H4 (cell line): ENCODE data around the gene MDH1B. TPM values are rescaled to one million over a fixed set of nuclear protein-coding genes. Genes with fewer than 3 reads are reported as not detected.
"Not testable (repeated sequence)": the region's sequence is repeated elsewhere in the genome, so short reads cannot be mapped to it uniquely, and the experiment has no call there.

ENCODE experiments used
- DNase-seq: peaks from one replicate; pipeline ENCODE4 v3.0.0-alpha.2; 2015; ENCODE audit warnings: low spot score
- total RNA-seq: library from RNA; depleted of rRNA; stranded (reverse); fragments of >200 nt; shearing (Covaris generic); gene quantifications from 2 replicates; pipeline ENCODE4 v1.2.3, GENCODE V29; 2014

Gene MDH1B
- total RNA-seq, 1 experiment from 2014 or later = 2.6 TPM

DNA sequence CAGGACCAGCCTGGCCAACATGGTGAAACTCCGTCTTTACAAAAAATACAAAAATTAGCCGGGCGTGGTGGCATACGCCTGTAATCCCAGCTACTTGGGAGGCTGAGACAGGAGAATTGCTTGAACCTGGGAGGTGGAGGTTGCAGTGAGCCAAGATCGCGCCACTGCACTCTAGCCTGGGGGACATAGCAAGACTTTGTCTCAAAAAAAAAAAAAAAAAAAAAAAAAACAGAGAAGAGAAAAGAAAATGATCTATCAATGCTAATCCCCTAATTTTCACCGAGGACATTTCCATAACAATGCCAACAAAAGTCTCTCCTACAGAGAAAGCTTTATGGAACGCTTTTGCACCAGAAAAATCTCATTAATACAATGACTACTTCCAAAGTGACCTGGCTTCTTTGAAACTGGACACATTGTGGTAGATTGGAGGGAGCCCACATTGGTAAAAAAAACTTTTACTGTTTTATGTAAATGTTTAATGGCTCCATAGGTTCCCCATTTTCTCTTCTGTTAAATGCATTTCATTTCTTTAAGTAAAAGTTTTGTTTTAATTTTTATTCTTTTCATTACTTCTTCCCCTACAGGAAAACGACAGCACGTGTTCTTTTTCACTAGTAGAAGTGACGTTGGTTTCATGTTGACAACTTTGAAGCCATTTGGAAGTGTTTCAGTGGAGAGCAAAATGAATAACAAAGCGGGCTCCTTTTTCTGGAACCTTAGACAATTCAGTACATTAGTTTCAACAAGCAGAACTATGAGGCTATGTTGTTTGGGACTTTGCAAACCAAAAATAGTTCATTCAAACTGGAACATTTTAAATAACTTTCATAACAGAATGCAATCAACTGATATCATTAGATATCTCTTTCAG lies 1.2 kb upstream of the MDH1B start:
- no peak for DNase-seq

DNA sequence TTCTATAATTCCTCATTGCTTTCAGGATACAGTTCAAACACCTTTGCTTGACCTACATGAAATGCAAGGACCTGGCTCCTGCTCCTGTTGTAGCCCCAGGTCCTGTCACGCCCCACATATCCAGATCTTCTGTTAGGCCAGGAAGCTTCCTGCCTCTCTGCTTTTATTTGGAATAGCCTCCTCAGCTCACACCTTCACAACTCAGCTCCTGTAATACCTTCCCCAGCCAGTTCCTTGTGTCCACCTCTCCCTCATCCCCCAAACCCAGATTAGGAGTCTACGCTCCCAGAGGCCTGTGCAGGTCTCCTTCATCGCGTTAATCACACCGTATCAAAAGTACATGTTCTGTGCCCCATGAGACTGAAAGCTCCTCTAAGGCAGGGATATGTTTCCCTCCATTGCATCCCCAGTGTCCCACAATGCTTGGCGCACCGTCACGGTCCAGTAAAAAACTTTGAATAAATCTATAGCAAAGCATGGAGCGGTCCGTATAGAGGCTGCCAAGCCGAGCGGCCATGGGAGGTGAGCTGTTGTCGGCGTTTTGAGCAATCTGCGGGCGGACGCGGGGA lies 371 bp downstream of the MDH1B start:
- peak; percentile 4 for DNase-seq

DNA sequence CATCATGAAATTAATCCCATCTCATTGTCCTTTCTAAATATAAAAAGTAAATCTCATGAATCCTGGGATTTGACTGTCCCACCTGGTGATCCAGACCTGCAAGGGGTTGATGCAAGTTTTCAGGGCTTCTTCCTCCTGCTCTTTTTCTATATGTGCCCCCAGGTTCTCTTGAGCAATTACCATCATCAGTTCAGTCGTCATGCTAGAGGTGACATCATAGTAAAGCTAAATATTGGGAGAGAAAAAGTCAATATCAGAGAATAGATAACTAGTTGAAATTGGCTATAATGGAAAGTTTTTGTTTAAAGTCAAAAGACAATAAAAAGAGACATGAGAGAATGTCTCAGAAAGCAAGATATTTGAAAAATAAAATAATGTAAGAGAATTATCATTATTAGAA lies 8.3 kb downstream of the MDH1B start:
- no peak for DNase-seq

DNA sequence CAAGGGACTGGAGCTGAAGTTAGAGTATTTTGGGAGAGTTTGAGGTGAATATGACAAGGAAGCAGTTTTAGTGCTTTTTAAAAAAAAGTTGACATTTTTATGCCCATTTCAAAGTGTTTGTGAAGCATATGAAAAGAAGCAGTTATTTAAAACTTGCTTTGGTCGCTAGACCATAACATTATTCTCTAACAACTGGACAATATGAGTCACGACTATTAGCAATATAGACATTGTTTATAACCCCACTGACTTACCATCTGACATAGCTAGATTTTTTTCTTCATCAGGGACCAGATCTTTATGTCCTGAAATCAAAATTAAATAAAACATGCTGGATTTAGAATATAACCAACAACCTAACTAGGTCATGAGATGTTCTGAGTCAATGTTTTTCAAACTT lies 24.3 kb downstream of the MDH1B start:
- no peak for DNase-seq

DNA sequence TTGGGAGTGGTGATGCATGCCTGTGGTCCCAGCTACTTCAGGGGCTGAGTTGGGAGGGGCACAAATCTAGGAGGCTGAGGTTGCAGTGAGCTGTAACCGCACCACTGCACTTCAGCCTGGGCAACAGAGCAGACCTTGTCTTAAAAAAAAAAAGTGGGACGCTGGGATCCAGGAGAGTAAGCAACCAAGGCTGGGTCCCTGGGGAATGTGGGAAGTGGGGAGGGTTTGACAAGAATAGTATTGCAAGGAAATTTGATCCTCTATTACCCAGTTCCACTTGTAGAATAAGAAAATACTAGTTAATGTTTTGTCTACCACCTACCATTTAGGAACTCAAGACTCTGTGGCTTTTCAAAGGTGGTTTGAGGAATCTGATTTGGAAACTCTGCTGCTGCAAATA lies 25.9 kb downstream of the MDH1B start:
- DNase-seq = no peak

DNA sequence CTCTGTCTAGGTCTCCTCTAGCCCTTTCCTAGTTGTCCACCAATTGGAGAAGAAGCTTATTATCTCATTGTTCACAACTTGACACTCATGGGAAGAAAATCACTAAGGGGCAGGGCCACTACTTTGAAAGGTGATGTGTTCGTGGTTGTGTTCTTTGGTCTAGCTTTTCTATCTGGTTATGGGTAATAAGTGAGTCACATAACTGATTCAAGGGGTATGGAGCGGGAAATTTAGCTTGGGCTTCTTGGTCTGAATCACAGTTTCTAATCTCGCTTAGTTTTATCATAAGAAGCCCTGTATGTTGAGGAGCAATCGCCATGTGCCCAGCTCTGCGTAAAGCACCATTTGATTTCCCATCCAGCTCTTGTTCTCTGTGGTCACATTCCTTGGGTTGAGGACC lies 28.2 kb downstream of the MDH1B start:
- no peak for DNase-seq

DNA sequence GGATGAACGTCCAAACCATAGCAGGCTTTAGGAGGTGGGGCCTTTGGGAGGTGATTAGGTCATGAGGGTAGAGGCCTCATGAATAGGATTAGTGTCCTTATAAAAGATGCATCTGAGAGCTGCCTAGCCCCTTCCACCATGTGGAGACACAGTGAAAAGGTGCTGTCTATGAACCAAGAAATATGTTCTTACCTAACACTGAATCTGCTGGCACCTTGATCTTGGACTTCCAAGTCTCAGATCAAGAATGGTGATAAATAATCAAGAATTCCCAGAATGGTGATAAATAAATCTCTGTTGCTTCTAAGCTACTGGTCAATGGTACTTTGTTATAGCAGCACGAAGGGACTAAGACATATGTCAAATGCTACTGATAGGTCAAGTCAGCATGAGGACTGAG lies 31.8 kb downstream of the MDH1B start:
- DNase-seq = no peak

DNA sequence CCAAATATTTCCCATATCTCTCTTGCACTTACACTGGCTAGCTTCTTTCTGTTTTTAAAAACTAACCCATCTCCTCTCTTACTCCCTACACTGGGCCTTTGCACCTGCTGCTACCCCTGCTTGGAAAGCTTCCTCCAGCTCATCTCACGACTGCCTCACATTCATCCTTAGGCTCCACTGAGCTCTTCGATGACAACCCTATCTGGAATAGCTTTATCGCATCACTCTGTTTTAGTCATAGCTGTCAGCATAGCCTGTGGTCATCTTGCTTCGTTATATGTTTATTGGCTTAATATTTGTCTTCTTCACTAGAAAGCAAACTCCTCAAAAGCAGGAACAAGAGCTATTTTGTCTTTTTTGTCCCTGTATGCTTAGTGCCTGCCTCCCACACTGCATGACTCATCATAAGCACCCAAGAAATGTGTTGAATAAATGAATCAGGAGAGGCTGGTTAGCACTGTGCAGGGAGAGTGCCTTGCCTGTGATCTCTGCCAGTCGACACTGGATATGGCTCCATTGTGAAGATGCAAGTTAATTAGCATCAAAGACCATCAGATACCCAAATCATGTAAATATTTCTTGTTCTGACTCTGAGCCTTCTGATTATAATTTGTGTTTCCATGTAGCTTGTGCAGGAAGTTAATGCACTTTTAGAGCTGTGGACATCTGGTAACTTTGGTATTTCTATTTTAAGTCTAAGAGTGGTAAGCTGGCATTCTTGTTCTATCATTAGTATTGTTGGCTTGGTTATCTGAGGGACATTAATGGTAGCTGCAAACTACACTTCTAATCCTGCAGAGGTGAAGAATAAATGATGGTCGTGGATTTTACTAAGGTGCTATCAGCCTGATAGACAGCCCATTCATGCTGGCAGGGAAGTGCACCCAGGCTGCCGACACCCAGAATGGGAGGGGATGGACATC lies 36.6 kb downstream of the MDH1B start:
- peak; percentile 11 for DNase-seq

DNA sequence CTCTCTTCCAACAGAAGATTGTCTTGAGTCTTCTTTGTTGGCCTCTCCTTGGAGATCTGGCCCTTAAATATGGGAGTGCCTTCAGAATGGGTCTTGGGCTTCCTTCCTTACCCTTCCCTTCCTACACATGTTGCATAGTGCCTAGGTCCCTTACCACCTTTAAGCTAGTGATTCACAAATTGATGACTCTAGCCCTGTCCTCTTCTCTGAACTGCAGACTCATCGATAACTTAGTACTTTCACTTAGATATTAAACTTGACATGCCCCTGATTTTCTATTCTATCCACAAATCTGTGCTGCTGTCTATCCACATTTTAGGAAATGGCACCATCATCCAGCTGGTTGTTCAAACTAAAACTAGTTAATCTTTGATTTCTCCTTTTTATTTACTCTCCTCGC lies 37.8 kb downstream of the MDH1B start:
- no peak for DNase-seq

DNA sequence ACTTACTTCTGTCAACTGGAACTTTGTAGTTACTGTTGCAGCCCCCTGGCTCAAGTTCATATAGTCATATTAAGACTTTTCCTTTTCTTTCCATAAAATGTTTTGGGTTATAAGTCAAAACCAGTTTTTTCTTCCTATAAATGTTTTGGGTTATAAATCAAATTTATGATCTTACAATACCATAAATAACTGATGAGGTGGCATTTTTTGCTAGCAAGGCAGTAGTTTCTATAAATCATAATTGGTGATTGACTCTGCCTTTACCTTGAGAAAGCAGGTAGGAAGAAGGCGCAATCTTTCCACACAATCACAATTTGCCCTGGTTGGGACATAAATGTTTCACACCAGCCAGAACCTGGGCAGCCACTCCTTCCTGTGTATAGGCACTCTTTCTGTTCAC lies 41.8 kb downstream of the MDH1B start:
- DNase-seq = no peak

DNA sequence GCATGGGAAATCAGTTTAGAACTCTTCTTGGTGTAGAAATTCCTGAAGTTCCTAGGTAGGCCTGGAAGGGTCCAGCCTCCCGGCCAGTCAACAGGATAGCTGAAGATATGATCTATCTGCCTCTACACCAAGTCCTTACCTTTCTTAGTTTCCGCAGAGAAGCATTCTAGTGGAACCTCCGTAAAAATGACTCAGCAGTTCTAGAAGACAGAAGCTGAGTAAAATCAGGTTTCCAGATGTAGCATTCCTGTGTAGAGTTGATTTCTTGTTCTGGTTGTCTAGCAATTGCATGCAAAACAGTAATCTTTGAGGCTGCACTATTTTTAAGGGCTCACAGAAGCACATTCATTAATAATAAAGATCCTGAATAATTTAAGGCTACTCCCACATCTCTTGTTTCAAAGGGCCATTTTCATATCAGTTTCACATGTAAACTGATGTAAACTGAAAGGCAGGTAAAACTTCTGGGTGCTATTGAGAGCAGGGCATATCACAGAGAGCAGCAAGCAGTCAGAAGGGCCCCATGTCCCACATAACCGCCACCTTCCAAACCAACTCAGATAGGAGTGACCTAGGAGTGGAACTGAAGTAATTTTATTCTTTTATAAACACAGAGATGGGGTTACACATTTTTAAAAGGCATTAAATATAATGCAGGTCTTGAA lies 43.7 kb downstream of the MDH1B start:
- no peak for DNase-seq

DNA sequence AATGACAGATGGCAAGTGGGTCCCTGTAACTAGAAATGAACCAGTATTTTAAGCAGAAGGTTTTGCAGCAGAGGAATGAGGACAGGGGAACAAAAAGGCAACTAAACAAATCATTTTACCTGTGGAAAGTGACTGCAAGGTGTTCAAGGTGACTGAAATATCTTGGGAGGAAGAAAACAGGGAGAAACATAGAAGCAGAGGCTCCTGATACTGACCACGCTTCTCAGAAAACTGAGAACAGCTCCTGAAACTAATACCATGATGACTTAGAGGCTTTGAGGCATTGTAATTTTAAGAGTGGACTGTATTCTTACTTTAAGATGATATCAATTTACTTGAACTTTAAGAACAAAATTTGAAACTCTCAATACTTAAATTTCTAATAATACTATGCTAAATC lies 46.8 kb downstream of the MDH1B start, which contains the start of gene DYTN:
Gene DYTN (minus strand): TSS at position 101 of the 400 bp plus-strand sequence. CDS start 117 bp downstream, outside the sequence.
- DNase-seq = no peak

DNA sequence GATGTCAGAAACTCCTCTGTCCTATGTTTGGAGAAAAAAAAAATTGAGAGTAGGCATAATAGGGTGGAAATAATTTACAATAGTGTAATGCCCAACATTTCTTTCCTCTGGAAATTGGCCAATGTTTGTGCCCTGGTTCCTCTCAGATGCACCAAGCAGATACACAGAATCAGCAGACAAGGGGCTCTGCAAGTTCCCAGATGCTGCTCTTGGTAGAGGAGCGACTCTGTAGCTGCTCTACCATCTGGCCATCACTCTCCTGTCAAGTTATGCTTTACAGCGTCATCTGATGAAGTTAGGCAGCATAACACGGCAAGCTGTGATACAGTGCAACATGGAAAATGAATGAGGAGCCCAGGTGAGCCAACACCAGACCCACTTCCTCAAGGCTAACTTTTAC lies 48.5 kb downstream of the MDH1B start:
- DNase-seq = no peak

DNA sequence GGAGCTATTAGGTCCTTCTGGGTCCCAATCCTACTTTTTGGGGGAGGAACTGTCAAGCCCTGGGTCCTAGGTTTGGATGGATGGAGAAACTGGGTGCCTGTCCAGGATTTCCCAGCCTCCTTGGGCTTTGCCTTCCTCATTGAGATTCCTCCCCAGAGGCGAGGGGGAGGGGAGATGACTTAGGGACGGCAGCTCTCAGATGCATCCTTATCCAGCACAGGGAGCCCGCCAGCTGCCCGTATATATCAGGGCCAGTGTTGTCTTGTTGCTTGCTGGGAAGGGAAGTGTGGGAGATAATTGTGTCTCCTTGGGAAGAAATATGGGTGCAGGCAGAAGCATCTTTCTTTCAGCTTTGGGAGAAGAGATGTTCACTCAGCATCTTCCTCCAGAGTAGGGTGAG lies 49.9 kb downstream of the MDH1B start:
- DNase-seq = not testable (repeated sequence)

DNA sequence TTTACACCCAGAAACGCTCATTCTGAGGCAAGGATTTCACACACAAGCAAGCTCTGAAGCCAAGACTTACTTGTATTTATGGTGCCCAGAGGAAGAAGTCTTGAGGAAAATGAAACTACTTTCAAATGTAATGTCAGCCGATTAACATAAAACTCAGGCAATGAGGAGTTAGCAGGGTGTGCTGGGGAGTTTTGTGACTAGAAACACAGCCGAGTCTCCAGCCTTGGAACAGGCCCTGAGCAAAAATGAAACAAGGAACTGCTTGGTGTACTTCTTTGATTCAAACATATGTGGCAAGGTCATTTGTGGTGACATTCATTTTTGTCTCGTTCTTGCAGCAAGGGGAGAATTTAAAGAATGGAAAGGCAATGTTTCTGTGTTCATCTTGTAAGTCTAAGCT lies 51.4 kb downstream of the MDH1B start:
- DNase-seq = no peak

DNA sequence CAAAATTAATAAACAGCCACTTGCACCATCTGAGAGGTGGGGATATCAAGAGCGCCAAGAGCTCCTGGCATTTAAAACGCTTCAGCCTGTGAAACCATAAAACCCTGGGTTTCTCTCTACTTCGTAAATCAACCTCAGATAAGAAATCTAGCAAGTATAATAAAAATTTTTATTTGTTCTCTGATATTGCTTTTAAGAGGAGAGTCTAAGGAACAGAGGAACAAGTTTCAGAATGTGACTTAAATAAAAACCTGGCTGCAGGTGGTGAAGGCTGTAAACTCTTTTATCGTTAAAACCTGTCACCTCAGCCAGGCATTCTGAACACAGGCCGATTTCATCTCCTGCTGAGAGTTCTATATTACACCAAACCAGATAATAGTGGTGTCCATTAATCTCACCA lies 56.8 kb downstream of the MDH1B start:
- no peak for DNase-seq

DNA sequence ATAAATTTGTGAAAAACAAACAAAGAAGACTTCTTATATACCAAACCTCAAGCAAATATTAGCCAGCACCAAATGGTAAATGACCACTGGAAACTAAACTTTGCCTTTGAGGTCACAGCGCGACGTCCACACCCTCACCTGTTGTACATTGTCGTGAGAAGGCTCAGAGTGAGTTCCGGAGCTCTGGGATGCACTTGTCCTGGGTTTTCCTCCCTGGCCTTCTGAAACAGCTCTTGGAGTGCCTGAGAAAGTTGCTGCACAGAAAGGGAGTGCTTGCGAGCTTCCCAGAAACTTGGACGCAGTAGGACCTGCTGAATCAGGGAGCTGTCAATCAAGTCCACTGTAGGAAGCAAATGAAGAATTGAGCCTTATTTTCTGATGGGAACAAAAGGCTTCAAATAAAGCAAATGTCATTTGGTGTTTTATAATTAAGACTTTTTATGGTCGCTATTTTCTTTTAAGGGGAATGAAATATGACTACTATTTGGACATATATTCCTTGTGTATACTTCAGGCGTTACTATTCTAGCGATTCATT lies 57.9 kb downstream of the MDH1B start:
- no peak for DNase-seq

DNA sequence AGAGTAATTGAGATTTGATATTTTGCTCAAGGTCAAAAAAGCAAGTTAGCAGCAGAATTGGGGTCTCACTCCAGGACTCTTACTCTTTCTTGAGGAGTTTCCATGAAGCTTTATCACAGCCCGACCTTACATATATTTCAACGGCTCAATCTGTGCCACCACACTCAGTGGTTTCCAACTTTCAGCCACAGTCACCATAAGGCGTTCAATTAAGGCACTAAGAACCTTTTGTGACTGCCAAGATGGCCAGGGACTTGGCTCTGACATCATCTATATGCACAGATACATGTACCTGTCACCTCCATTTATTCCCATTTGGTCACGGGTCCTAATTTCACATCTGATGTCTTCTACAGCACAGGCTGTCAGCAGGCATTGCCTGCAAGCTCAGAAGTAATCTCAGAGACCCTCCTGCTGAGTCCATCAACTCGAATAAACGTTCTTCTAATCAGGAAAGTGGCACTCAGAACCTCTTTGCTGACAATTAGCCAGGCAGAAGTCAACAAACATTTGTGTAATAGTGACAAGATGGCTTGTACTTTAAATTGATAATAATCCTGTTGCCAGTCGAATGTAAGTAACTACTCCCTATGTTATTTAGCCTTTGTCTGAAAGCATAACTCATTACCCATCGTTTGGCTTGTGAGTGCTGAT lies 63.0 kb downstream of the MDH1B start:
- DNase-seq = no peak

DNA sequence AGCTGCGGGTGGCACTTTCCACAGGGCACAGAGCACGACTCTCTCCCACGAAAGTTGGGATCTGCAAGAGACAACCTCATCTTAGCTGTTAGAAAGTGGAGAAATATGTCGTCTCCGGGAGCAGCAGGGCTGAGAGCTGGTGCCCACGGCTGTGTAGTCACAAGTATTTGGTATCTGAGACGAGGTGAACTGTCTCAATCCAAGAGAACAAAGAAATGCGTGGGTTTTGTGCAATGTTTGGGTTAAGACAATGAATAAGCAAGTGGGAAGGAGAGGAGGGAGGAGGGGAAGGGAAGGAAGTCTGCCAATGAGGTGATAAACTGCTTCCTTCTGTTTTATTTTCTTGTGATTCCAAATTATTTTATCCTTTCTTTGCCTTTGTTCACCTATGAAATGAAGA lies 65.0 kb downstream of the MDH1B start:
- DNase-seq = no peak

DNA sequence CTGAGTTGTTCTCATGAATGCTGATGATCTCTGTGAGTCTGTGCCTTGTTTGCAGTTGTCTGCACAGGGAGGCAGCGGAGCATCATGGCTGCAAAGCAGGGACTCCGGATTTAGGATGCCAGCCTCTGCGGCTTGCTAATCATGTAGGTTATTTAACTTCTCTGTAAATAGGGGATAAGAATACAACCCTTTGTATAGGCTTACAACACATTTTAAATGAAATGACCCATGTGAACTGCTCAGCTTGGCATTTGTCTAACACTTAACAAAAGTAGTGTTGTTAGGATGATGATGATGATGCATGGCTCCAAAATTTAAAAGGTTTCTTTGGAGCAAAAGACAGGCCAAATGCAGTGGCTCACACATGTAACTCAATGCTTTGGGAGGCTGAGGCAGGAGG lies 66.3 kb downstream of the MDH1B start:
- DNase-seq = no peak

DNA sequence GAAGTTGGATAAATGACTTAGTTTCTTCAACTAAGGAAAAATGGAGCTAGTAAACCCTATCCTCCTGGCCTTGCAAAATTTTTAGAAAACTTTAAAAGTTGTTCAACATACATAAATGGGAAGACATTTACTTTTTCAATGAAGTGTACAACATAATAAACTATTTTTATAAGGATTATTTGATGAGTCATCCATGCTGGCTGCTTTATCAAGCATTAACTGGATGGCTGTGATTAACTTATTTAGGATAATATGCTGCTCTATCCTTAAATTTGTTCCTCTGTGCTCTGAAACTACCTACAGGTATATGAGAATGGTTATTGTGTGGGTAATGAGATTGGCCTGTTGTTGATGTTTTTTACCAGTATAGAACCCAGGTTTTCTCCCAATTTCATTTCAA lies 68.2 kb downstream of the MDH1B start:
- no peak for DNase-seq
